COR-L47 (cell line): ENCODE data around the gene TMEM145.

Source experiments
- DNase-seq: peaks from one replicate; lab custom pipeline; 2025; lab: John Stamatoyannopoulos, UW

Gene TMEM145

DNA sequence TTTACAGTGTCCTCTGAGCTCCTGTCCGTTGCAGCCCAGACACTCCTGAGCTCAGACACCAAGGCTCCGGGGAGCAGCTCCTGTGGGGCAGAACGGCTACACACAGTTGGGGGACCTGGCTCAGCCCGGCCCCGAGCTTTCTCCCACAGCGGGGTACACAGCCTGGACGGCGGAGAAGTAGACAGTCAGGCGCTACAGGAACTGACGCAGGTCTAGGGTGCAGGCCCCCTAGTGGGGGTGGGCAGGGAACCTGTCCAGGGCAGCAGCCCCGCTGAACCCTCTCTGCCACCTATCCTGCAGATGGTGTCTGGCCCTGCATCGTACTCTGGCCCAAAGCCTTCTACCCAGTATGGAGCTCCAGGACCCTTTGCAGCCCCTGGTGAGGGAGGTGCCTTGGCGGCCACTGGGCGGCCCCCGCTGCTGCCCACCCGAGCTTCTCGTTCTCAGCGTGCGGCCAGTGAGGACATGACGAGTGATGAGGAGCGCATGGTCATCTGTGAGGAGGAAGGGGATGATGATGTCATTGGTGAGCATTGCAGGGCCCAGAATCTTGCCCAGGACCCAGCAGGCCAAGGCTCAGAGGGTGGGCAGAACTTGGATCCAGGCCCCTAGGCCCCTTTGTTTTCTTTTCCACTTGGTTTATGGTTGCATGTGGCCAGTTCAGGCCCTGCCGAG lies 24.1 kb upstream of the TMEM145 start:
- no peak for DNase-seq

DNA sequence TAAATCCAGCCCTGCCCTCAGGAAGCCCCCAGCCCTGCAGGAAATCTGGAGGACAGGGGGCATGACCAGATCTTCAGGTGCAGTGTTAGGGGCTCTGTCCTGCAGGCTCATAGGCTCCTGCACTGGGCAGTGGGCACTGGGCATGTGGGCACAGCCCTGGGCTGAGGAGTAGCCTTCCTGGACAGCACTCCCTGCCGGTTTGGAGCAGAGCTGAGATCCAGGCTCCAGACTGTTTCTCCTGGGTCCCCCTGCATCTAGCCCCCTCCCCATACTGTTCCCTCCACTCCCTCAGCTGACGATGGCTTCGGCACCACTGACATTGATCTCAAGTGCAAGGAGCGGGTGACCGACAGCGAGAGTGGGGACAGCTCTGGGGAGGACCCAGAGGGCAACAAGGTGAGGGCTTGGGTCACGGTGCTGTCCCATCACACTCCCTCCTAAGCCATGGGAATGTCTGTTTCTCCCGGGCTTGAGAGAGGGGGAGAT lies 23.5 kb upstream of the TMEM145 start:
- no peak for DNase-seq

DNA sequence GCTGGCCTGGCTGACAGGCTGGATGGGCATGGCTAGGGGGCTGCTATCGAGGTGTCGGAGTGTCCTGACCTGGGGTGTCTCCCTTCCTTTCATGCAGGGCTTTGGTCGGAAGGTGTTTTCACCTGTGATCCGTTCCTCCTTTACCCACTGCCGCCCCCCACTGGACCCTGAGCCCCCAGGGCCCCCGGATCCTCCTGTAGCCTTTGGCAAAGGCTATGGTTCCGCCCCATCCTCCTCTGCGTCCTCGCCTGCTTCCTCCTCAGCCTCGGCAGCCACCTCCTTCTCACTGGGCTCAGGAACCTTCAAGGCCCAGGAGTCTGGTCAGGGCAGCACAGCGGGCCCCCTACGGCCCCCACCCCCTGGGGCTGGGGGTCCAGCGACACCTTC lies 23.0 kb upstream of the TMEM145 start:
- DNase-seq = no peak

- DNase-seq = no peak
Measured at GRCh38 chr19:42290523-42291434, 22.3 kb upstream of the TMEM145 start.

- no peak for DNase-seq
Measured at GRCh38 chr19:42291435-42291810, 21.7 kb upstream of the TMEM145 start.

GRCh38 chr19:42292042-42292960 lies 20.8 kb upstream of the TMEM145 start:
- DNase-seq = no peak

- DNase-seq = no peak
Measured at GRCh38 chr19:42292963-42293362, 20.1 kb upstream of the TMEM145 start.

GRCh38 chr19:42293540-42293939 lies 19.6 kb upstream of the TMEM145 start:
- DNase-seq = no peak

- no peak for DNase-seq
Measured at GRCh38 chr19:42293948-42294347, 19.2 kb upstream of the TMEM145 start.

DNA sequence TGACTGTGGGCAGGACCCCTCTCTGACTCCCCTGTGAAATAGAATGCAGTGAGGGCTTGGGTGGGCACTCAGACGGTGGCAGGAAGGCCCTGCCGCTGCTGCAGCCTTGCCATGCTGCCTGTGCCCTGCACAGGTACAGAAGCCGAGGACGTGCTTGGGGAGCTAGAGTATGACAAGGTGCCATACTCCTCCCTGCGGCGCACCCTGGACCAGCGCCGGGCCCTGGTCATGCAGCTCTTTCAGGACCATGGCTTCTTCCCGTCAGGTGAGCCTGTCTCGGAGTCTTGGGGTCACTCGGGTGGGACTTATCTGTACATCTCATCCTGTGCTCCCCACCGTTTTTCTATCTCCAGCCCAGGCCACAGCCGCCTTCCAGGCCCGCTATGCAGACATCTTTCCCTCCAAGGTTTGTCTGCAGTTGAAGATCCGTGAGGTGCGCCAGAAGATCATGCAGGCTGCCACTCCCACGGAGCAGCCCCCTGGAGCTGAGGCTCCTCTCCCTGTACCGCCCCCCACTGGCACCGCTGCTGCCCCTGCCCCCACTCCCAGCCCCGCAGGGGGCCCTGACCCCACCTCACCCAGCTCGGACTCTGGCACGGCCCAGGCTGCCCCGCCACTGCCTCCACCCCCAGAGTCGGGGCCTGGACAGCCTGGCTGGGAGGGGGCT lies 18.5 kb upstream of the TMEM145 start:
- no peak for DNase-seq

DNA sequence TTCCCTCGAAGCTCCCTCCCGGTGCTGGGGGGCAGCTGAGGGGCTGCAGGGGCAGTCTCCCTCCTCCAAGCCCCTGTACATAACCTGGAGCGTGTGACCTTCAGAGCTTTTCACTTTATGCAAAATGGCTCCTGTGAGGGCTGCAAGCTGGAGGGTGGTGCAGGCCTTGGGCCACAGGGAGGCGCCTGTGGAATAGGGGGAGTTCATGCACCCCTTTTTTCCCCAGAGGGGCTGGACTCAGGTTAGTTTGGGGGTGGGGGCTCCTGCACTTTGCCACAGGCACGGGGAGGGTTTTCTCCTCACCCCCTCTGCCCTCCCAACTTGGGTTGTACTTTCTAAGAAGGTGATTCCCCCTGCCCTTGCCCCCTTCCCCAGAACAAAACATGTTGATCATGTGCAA lies 17.8 kb upstream of the TMEM145 start:
- no peak for DNase-seq

- DNase-seq = peak; percentile 69
Measured at GRCh38 chr19:42295831-42296525, 17.1 kb upstream of the TMEM145 start.

GRCh38 chr19:42297039-42297438 lies 16.1 kb upstream of the TMEM145 start:
- no peak for DNase-seq

DNA sequence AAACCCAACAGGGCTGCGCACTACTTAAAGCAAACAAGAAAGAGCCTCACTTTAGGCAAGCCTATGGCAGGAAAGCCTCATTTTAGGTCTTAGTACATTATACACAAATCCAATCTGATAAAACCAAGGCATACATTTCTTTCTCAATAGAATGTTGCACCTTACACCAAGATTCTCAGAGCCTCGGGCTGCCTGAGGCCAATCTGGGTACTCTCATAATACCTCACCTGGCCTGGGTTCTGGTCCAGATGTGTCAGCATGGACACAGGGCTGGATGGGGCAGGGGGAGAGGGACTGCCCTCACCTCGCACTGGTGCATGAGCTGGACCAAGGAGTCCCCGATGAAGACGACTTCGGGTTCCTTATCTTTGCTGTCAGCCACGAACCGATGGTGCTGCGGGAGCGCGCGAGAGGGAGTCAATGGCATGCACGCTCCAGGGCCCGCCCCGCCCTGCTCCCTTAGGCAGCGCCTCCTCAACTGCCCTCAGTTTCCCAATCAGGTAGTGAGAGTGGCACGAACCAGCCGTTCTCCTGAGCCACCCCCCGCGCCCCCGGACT lies 11.4 kb upstream of the TMEM145 start, which contains the start of gene PRR19:
Gene PRR19, plus strand, starts transcription at position 487 of the 558 bp plus-strand sequence. CDS start 7,453 bp downstream, outside the sequence.
- DNase-seq = no peak

DNA sequence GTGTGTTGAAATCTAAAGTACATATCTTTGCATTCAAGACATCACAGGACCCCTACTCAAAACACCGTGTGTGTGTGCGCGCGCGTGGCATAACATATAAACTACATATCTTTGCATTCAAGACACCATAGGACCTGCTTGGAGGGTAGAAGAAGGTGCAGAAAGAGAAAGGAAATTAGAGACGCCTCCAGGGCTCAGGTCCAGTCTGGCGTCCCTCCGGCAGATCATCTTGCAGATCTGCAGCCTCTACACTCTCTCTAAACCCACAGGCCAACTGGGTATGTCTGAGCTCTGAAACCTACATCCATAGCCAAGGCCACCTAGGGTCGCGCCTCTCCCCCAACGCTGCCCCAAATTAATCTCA lies 10.0 kb upstream of the TMEM145 start:
- no peak for DNase-seq

DNA sequence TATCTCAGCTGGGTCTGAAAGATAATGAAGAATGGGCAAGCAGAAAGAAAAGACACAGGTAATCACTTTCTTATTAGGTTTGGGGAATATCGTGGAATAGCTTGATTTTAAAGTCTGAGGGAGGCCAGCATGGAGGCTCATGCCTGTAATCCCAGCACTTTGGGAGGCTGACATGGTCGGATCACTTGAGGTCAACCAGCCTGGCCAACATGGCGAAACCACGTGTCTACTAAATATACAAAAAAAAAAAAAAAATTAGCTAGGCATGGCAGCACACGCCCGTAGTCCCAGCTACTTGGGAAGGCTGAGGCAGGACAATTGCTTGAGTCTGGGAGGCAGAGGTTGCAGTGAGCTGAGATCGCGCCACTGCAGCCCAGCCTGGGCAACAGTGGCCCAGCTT lies 9.2 kb upstream of the TMEM145 start:
- no peak for DNase-seq

GRCh38 chr19:42306646-42307045 lies 6.5 kb upstream of the TMEM145 start:
- no peak for DNase-seq

DNA sequence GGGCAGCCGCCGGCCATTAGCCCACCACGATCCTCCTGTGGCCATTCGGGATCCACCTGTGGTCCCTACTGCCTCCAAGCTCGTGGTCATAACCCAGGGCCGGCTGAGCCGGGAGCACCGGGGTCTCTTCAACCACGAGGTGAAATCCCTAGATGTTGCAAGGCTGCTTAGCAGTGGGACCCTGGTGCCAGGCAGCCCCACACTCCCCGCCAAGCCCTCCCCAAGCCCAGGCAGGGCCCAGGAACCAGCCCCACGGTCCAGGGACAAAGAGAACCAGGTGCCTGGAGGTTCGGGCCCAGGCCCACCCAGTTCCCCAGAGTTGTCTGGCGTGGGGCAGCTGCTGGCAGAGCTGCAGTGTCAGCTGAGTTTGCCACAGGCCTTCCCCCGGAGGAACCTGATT lies 3.4 kb upstream of the TMEM145 start:
- DNase-seq = no peak

DNA sequence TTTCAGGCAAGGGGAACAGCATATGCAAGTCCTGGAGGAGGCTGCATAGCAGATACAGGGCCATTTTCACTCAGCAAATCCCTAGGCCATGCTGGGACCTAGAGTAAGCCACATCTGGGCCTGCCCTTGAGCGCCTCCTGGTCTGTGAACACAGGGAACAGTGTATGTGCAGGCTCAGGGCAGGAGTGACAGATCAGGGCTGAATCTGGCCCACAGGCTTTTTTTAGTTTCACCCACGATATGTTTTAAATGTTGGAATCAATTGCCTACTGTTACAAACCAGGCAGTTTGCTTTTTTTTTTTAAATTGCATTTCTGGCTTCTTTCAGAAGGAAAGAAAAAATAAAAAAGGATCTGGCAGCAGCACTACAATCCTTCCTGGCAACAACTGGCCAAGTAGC lies 1.5 kb upstream of the TMEM145 start:
- DNase-seq = no peak

DNA sequence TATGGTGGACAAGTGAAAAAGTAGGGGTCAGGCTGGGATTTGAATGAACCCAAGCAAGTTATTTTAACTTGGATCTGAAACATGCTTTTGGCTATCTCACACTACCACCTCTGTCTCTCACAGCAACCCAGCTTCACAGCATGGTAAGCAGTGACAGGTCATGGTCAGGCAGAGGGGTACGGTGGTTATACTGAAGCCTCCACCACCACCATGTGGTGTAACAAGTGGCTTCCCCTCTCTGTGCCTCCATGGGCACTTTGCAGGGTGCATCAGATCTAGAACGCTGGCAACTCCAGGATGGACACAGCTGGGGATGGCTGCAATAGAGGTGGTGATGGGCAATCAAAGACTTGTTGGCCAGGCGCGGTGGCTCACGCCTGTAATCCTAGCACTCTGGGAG lies 739 bp upstream of the TMEM145 start:
- no peak for DNase-seq
